IMR-90 (cell line): ENCODE data around the gene CD34. TPM values are rescaled to one million over a fixed set of nuclear protein-coding genes. Genes with fewer than 3 reads are reported as not detected.
"Not testable (repeated sequence)": the region's sequence is repeated elsewhere in the genome, so short reads cannot be mapped to it uniquely, and the experiment has no call there.

Experiments
- ATAC-seq: fragments of 200-7000 bp; cut with Tn5 transposase; 2 replicates; pipeline ENCODE4 v1.9.1; 2020; ENCODE audit warnings: low read depth, mild to moderate bottlenecking, moderate library complexity
- BruUV-seq: library from RNA; stranded (reverse); fragments of 400-500 nt; replicated peaks from 2 replicates; lab custom pipeline; 2021; lab: Mats Ljungman, UMichigan
- CTCF ChIA-PET: fragments of 300-600 bp; formaldehyde crosslinking; extraction: SDS; loops from one replicate; lab custom pipeline; 2021; ENCODE audit warnings: antibody characterized with exemption; lab: Yijun Ruan, JAX
- POLR2A ChIA-PET: fragments of 300-600 bp; sonication (Branson Sonifier 250); formaldehyde crosslinking; loops from one replicate; lab custom pipeline; 2022; ENCODE audit warnings: antibody characterized with exemption; ENCODE audit not compliant: unreplicated experiment; lab: Charles Lee
- DNase-seq: peaks from one replicate; pipeline ENCODE4 v3.0.0; 2013
- H2AFZ ChIP-seq: replicated peaks from 2 replicates; pipeline ENCODE3; 2013; ENCODE audit warnings: low read length, mild to moderate bottlenecking; ENCODE audit not compliant: poor library complexity
- H2AK5ac ChIP-seq: 2 replicates; pipeline ENCODE4 v1.6.1; 2013; ENCODE audit warnings: low read depth, low read length, inconsistent platforms
- H2AK9ac ChIP-seq: replicated peaks from 2 replicates; pipeline ENCODE3; 2013; ENCODE audit warnings: mild to moderate bottlenecking, low read depth, low read length, moderate library complexity; ENCODE audit not compliant: poor library complexity
- H2BK120ac ChIP-seq: 2 replicates; pipeline ENCODE4 v1.6.1; 2013; ENCODE audit warnings: low read depth, low read length, inconsistent platforms
- H2BK15ac ChIP-seq: 3 replicates; pipeline ENCODE4 v1.6.1; 2013; ENCODE audit warnings: low read depth, low read length, inconsistent platforms
- H2BK20ac ChIP-seq: 2 replicates; pipeline ENCODE4 v1.6.1; 2013; ENCODE audit warnings: low read depth, mild to moderate bottlenecking, inconsistent platforms, low read length, moderate library complexity
- H2BK5ac ChIP-seq: 2 replicates; pipeline ENCODE4 v1.6.1; 2013; ENCODE audit warnings: mild to moderate bottlenecking, low read depth, low read length, inconsistent platforms; ENCODE audit not compliant: poor library complexity, severe bottlenecking
- H3K14ac ChIP-seq: replicated peaks from 2 replicates; pipeline ENCODE4 v1.6.1; 2013; ENCODE audit warnings: low read depth, low read length, inconsistent platforms
- H3K18ac ChIP-seq: 2 replicates; pipeline ENCODE4 v1.6.1; 2013; ENCODE audit warnings: low read depth, low read length, control low read depth
- H3K23ac ChIP-seq: 2 replicates; pipeline ENCODE4 v1.6.1; 2013; ENCODE audit warnings: low read depth, low read length, inconsistent platforms
- H3K27ac ChIP-seq: 2 replicates; pipeline ENCODE4 v1.5.1; 2013; ENCODE audit warnings: mild to moderate bottlenecking, control low read depth, low read length; ENCODE audit not compliant: insufficient read depth
- H3K27me3 ChIP-seq: 2 replicates; pipeline ENCODE4 v1.6.1; 2013; ENCODE audit warnings: low read length; ENCODE audit not compliant: control insufficient read depth, insufficient read depth
- H3K36me3 ChIP-seq: 2 replicates; pipeline ENCODE4 v1.6.1; 2013; ENCODE audit warnings: low read length, mixed read lengths; ENCODE audit not compliant: control insufficient read depth, insufficient read depth
- H3K4ac ChIP-seq: 2 replicates; pipeline ENCODE4 v1.6.1; 2013; ENCODE audit warnings: low read depth, low read length, inconsistent platforms
- H3K4me1 ChIP-seq: 2 replicates; pipeline ENCODE4 v1.6.1; 2013; ENCODE audit warnings: low read length, mixed read lengths; ENCODE audit not compliant: control insufficient read depth, insufficient read depth
- H3K4me2 ChIP-seq: 2 replicates; pipeline ENCODE4 v1.6.1; 2013; ENCODE audit warnings: low read depth, mild to moderate bottlenecking, control low read depth, low read length, moderate library complexity
- H3K4me3 ChIP-seq: 2 replicates; pipeline ENCODE4 v1.5.1; 2013; ENCODE audit warnings: low read depth, mild to moderate bottlenecking, control low read depth, low read length, moderate library complexity; ENCODE audit not compliant: insufficient read depth
- H3K56ac ChIP-seq: 2 replicates; pipeline ENCODE4 v1.6.1; 2013; ENCODE audit warnings: low read length, inconsistent platforms; ENCODE audit not compliant: insufficient read depth; ENCODE audit errors: extremely low read depth
- H3K79me1 ChIP-seq, 2 experiments: 2 replicates each; pipeline ENCODE4 v1.6.1; 2013; ENCODE audit warnings: low read length in 2 of 2, inconsistent platforms in 1 of 2, low read depth in 1 of 2
- H3K9ac ChIP-seq: 2 replicates; pipeline ENCODE4 v1.6.1; 2013; ENCODE audit warnings: low read depth, low read length, control low read depth
- H3K9me1 ChIP-seq: 2 replicates; pipeline ENCODE4 v1.6.1; 2013; ENCODE audit warnings: low read length, inconsistent platforms; ENCODE audit not compliant: insufficient read depth
- H3K9me3 ChIP-seq: 2 replicates; pipeline ENCODE4 v1.6.1; 2013; ENCODE audit warnings: low read length; ENCODE audit not compliant: control insufficient read depth, insufficient read depth
- H4K20me1 ChIP-seq: 2 replicates; pipeline ENCODE4 v1.6.1; 2013; ENCODE audit warnings: low read length, inconsistent platforms; ENCODE audit not compliant: insufficient read depth
- H4K5ac ChIP-seq: 2 replicates; pipeline ENCODE4 v1.6.1; 2013; ENCODE audit warnings: mild to moderate bottlenecking, low read depth, low read length, control low read depth
- H4K8ac ChIP-seq, 2 experiments: 2 replicates each; pipeline ENCODE4 v1.6.1; 2013; ENCODE audit warnings: low read depth in 2 of 2, low read length in 2 of 2, control low read depth in 1 of 2, inconsistent platforms in 1 of 2
- H4K91ac ChIP-seq: 2 replicates; pipeline ENCODE4 v1.6.1; 2013; ENCODE audit warnings: low read depth, low read length, inconsistent platforms; ENCODE audit not compliant: insufficient read depth
- CEBPB ChIP-seq: IDR thresholded peaks from 2 replicates; pipeline ENCODE4 v1.6.1; 2012; ENCODE audit warnings: low read depth, low read length, improper control_type of control experiment
- MAFK ChIP-seq: IDR thresholded peaks from 2 replicates; pipeline ENCODE4 v1.6.1; 2012; ENCODE audit warnings: low read depth, low read length, improper control_type of control experiment
- MAZ ChIP-seq: IDR thresholded peaks from 2 replicates; pipeline ENCODE4 v1.6.1; 2012; ENCODE audit warnings: low read depth, mild to moderate bottlenecking, low read length, improper control_type of control experiment, moderate library complexity, borderline replicate concordance
- RCOR1 ChIP-seq: IDR thresholded peaks from 2 replicates; pipeline ENCODE4 v1.6.1; 2012; ENCODE audit warnings: mild to moderate bottlenecking, low read length, improper control_type of control experiment; ENCODE audit not compliant: insufficient replicate concordance
- RFX5 ChIP-seq: IDR thresholded peaks from 2 replicates; pipeline ENCODE4 v1.8.0; 2012; ENCODE audit warnings: low read depth, mild to moderate bottlenecking, low read length, moderate library complexity
- SMC3 ChIP-seq: fragments of 150-350 bp; IDR thresholded peaks from 2 replicates; pipeline ENCODE4 v1.6.1; 2016; ENCODE audit warnings: low read depth, mild to moderate bottlenecking, antibody characterized with exemption, low read length, moderate library complexity
- WGBS, 2 experiments: methylation state at CpG; one replicate each; pipeline versions ENCODE4 v1.1.5 to v1.1.7; 2013; ENCODE audit warnings: missing lambda C conversion rate in 2 of 2; ENCODE audit not compliant: insufficient read length in 1 of 2; ENCODE audit errors: extremely low coverage in 2 of 2; 5-methylcytosine and 5-hydroxymethylcytosine counted together
- dilution Hi-C: fragments of 300-500 bp; cut with HindIII; formaldehyde crosslinking; loops from one replicate; pipeline ENCODE4 v1.14.3; 2018; ENCODE audit warnings: low sequenced_read_pairs; ENCODE audit not compliant: unreplicated experiment
- in situ Hi-C: fragments of 300-500 bp; cut with MboI; formaldehyde crosslinking; loops from 3 replicates; pipeline ENCODE4 v1.14.3; 2019; ENCODE audit warnings: low sequenced_read_pairs, inconsistent platforms, mixed read lengths
- intact Hi-C: fragments of 100-400 bp; cut with micrococcal nuclease; formaldehyde crosslinking; loops from 2 replicates; pipeline ENCODE4 v1.10.0; 2022
- polyA plus RNA-seq, 3 experiments: library from polyadenylated mRNA; depleted of rRNA; stranded (reverse); fragments of >200 nt; gene quantifications; 2 replicates each; pipeline ENCODE4 v1.2.3, GENCODE V29; 2012; ENCODE audit warnings: low replicate concordance in 1 of 3
- total RNA-seq: library from RNA; depleted of rRNA; stranded (reverse); fragments of >200 nt; gene quantifications from 2 replicates; pipeline ENCODE4 v1.2.3, GENCODE V29; 2012

The CD34 gene
- total and polyA plus RNA-seq, 2 of the 4 experiments (the other 2 are of a cell fraction), result 0.14 TPM; not detected in 1

DNA sequence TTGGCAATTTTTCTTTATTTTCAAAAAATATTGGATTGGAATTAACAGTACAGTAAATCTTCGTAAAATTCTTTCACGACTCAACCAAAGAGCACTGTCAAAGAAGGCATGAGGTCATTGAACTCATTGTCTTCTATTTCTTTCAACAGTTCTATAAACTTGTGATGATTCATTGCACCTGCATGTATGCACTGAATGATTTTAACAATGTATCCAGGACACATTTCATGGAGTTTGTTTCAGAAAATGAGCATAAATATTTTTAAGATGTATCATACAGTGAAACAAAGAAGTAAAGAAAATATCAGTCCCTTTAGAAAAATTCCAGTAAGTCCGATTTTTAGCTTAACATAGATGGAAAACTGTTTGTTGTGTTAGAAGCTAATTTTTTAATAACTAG is 33.6 kb upstream of the CD34 start:
- Histone ChIP-seq H2BK20ac (no peak overlapping the region), H3K4me2 (no peak overlapping the region), H2BK120ac (no peak overlapping the region), H3K79me1 (no peaks in the 10 kb centered on the region), H3K4ac (no peak overlapping the region), H2AFZ (no peak overlapping the region), H3K23ac (no peak overlapping the region), H2BK15ac (no peak overlapping the region), H3K9me1 (no peaks in the 10 kb centered on the region), H4K5ac (no peak overlapping the region), H3K14ac (no peak overlapping the region), H3K9me3 (no peaks in the 10 kb centered on the region), H3K36me3 (no peaks in the 10 kb centered on the region), H3K27me3 (peaks cover 2% of the 10 kb centered on the region), H3K4me1 (no peaks in the 10 kb centered on the region), H3K27ac (no peak overlapping the region), H2BK5ac (no peak overlapping the region), H3K18ac (no peak overlapping the region), H4K20me1 (no peaks in the 10 kb centered on the region), H2AK5ac (no peak overlapping the region), H3K4me3 (no peak overlapping the region), H4K91ac (no peak overlapping the region), H3K9ac (no peak overlapping the region), H2AK9ac (no peak overlapping the region), H3K56ac (no peak overlapping the region), H4K8ac (no peak overlapping the region)
- CTCF ChIA-PET, result interaction anchor here (1.5 to 3.1 kb wide), 2 partner anchors 8 to 19 kb away, joined by 3 to 12 read pairs; no protein-coding TSS in a partner anchor
- dilution Hi-C loops (no loop called here), in situ Hi-C loops (no loop called here), intact Hi-C loops (no loop called here)
- DNase-seq (peak; percentile 23), ATAC-seq (no peak)
- no TSS peak for BruUV-seq
- no CpG with 5 or more reads among the region's 3 CpGs for WGBS, 2 experiments
- no peak for TF ChIP-seq MAZ
- no peak for TF ChIP-seq MAFK
- no peak for TF ChIP-seq SMC3
- TF ChIP-seq RCOR1, result no peak
- no peak for TF ChIP-seq CEBPB
- no peak for TF ChIP-seq RFX5
- POLR2A ChIA-PET, result no interaction called here

DNA sequence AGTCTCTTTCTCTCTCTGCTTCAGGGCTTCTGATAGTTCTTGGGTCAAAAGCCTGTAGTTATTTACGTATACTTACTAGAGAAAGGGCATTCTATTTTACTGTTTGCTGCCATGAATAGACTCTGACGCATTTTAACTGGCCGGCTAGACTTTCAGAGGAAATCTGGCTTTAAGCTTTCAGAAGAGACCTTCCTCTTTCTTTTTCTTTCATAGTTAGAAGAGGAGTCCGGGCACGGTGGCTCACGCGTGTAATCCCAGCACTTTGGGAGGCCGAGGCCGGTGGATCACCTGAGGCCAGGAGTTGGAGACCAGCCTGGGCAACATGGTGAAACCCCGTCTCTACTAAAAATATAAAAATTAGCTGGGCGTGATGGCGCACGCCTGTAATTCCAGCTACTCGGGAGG is 31.4 kb upstream of the CD34 start:
- H3K56ac ChIP-seq, H4K20me1 ChIP-seq, H2BK20ac ChIP-seq, H2BK120ac ChIP-seq, H3K9me1 ChIP-seq, H3K36me3 ChIP-seq, intact Hi-C loops, H2BK5ac ChIP-seq, H2AFZ ChIP-seq, ATAC-seq, H3K18ac ChIP-seq, H3K27ac ChIP-seq, BruUV-seq, H3K4me3 ChIP-seq, H3K14ac ChIP-seq, H3K9ac ChIP-seq, DNase-seq, H3K23ac ChIP-seq, H3K4me1 ChIP-seq, H4K91ac ChIP-seq, H4K8ac ChIP-seq, dilution Hi-C loops, H2AK9ac ChIP-seq, H2AK5ac ChIP-seq, POLR2A ChIA-PET, H3K27me3 ChIP-seq, H3K4me2 ChIP-seq, H2BK15ac ChIP-seq, in situ Hi-C loops, H3K9me3 ChIP-seq, H3K4ac ChIP-seq, H3K79me1 ChIP-seq, H4K5ac ChIP-seq: not testable (repeated sequence)
- CTCF ChIA-PET, result interaction anchor here (1.4 to 3.1 kb wide), 2 partner anchors 10 to 38 kb away, joined by 3 to 12 read pairs; no protein-coding TSS in a partner anchor
- WGBS, 2 experiments, result 91% methylated on average over 6 of the region's 14 CpGs; no CpG with 5 or more reads in 1 of the 2 experiments
